ENCODE data around the gene SYT12.

DNA sequence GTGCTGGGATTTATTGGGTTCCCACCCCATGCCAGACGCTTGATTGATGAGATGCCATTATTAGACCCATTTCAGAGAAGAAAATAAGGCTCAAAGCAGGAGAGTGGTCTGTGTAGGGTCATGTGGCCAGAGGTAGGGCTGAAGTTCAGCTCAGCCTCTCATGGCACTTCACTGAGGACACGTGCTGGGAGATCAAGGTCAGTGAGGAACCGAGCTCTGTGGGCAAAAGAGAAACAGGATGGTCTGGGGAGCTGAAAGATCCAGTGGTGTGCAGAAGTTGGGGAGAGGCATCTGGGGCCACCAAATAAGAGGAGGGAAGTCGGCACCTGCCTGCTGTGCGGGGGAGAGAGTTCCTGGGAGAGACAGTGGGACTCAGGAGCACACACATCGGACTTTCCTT, 53.3 kb downstream of the SYT12 start:
- TF ChIP-seq RAD21 (IDR thresholded peaks at IDR 0.05 in 1 of 2, conservative IDR thresholded peaks at IDR 0.05 in 1 of 2; ENCODE audit: low read depth in 2 of 2, low read length in 2 of 2) (no peak), SP1 (IDR thresholded peaks at IDR 0.05; ENCODE audit: low read depth, low read length) (no peak), POLR2AphosphoS5 (IDR thresholded peaks at IDR 0.05; ENCODE audit: low read depth, low read length) (no peak), CHD2 (IDR thresholded peaks at IDR 0.05; ENCODE audit: low read length) (no peak), RXRA (IDR thresholded peaks at IDR 0.05; ENCODE audit: insufficient read depth, low read depth, low read length) (no peak), POLR2A (IDR thresholded peaks at IDR 0.05; ENCODE audit: control extremely low read depth in 1 of 2, low read depth in 2 of 2, low read length in 2 of 2) (no peak), GTF2F1 (IDR thresholded peaks at IDR 0.05; ENCODE audit: borderline replicate concordance, low read depth, low read length) (no peak)
- TF ChIP-seq, protein P1, sequence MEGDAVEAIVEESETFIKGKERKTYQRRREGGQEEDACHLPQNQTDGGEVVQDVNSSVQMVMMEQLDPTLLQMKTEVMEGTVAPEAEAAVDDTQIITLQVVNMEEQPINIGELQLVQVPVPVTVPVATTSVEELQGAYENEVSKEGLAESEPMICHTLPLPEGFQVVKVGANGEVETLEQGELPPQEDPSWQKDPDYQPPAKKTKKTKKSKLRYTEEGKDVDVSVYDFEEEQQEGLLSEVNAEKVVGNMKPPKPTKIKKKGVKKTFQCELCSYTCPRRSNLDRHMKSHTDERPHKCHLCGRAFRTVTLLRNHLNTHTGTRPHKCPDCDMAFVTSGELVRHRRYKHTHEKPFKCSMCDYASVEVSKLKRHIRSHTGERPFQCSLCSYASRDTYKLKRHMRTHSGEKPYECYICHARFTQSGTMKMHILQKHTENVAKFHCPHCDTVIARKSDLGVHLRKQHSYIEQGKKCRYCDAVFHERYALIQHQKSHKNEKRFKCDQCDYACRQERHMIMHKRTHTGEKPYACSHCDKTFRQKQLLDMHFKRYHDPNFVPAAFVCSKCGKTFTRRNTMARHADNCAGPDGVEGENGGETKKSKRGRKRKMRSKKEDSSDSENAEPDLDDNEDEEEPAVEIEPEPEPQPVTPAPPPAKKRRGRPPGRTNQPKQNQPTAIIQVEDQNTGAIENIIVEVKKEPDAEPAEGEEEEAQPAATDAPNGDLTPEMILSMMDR (IDR thresholded peaks at IDR 0.05; ENCODE audit: control extremely low read depth in 1 of 3, insufficient read depth in 1 of 3, low read depth in 1 of 3, low read length in 3 of 3), result no peak
